Body of pancreas (tissue), 4 donors: ENCODE results near the gene EHMT1. TPM values are rescaled to one million over a fixed set of nuclear protein-coding genes. Genes with fewer than 3 reads are reported as not detected.

Experiments
- ATAC-seq: fragments of 150-250 bp; one replicate; pipeline ENCODE4 v1.9.1; 2016
- DNase-seq, 4 donors: peaks; one replicate each; pipeline ENCODE4 v3.0.0-alpha.2; 2019
- H3K27ac ChIP-seq, 4 donors: fragments of 200-600 bp; sonication (generic); 1 replicate in 3 of 4; 2 replicates in 1 of 4; pipeline versions ENCODE4 v1.5.1 to v1.6.1; 2016 to 2019; ENCODE audit warnings: mild to moderate bottlenecking in 1 of 4, mixed read lengths in 1 of 4, moderate library complexity in 1 of 4
- H3K27me3 ChIP-seq, 2 donors: fragments of 200-600 bp; sonication (generic); one replicate each; pipeline ENCODE4 v1.6.0; 2016; ENCODE audit warnings: mild to moderate bottlenecking in 1 of 2
- H3K36me3 ChIP-seq, 2 donors: fragments of 200-600 bp; sonication (generic); replicated peaks in 1 of 2; 2 replicates each; pipeline ENCODE4 v1.5.1; 2016; ENCODE audit warnings: low read depth in 2 of 2; ENCODE audit not compliant: insufficient read depth in 1 of 2
- H3K4me1 ChIP-seq: fragments of 200-600 bp; sonication (generic); one replicate; pipeline ENCODE4 v1.6.0; 2016
- H3K4me3 ChIP-seq, 2 donors: fragments of 200-600 bp; sonication (generic); 1 replicate in 1 of 2; 2 replicates in 1 of 2; pipeline ENCODE4 v1.5.1; 2016 to 2019
- H3K9me3 ChIP-seq, 3 donors: fragments of 200-600 bp; sonication (generic); 1 replicate in 2 of 3; 2 replicates in 1 of 3; pipeline ENCODE4 v1.5.1; 2016
- POLR2A ChIP-seq, 3 donors: fragments of 450-650 bp; IDR thresholded peaks; one replicate each; pipeline ENCODE4 v1.6.1; 2016; ENCODE audit warnings: antibody characterized with exemption in 3 of 3, mild to moderate bottlenecking in 2 of 3
- WGBS, 2 donors: methylation state at CpG; one replicate each; pipeline ENCODE4 v1.1.5; 2017; 5-methylcytosine and 5-hydroxymethylcytosine counted together
- intact Hi-C: fragments of 100-400 bp; cut with DNase I; formaldehyde crosslinking; loops from one replicate; pipeline ENCODE4 v1.15.1; 2023
- total RNA-seq, 2 donors: library from RNA; depleted of rRNA; stranded (reverse); fragments of >200 nt; gene quantifications; one replicate each; pipeline ENCODE4 v1.1.0, GENCODE V29; 2016
- TF ChIP-seq, protein P1 (sequence below), 7 experiments: fragments of 450-650 bp in 4 of 7; fragments of 200-600 bp in 3 of 7; sonication (generic) in 3 of 7; IDR thresholded peaks; one replicate each; pipeline ENCODE4 v1.5.1; 2016 to 2019; ENCODE audit warnings: antibody characterized with exemption in 7 of 7

EHMT1 gene
- total RNA-seq, 2 donors from 2014 or later, result 41.0 to 65.9 TPM

DNA sequence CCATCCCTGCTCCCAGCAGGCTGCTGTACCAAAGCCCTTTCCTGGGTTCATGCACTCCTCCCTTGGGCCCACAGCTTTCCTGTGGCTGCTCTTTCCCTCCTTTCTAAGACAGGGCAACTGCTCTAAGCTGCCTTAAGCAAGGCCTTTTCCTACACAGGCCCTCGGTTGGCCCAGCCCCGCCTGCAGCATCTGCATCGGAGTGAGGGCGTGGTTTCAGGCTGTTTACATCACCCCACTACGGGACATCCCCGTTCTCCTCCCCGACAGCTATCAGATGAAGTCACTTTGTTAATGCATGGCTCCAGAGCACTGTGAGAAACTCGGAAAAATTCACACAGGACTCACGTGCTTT, 43.5 kb upstream of the EHMT1 start:
- no peak for DNase-seq
- TF ChIP-seq POLR2A (IDR thresholded peaks at IDR 0.05), result no peak
- TF ChIP-seq, protein P1, sequence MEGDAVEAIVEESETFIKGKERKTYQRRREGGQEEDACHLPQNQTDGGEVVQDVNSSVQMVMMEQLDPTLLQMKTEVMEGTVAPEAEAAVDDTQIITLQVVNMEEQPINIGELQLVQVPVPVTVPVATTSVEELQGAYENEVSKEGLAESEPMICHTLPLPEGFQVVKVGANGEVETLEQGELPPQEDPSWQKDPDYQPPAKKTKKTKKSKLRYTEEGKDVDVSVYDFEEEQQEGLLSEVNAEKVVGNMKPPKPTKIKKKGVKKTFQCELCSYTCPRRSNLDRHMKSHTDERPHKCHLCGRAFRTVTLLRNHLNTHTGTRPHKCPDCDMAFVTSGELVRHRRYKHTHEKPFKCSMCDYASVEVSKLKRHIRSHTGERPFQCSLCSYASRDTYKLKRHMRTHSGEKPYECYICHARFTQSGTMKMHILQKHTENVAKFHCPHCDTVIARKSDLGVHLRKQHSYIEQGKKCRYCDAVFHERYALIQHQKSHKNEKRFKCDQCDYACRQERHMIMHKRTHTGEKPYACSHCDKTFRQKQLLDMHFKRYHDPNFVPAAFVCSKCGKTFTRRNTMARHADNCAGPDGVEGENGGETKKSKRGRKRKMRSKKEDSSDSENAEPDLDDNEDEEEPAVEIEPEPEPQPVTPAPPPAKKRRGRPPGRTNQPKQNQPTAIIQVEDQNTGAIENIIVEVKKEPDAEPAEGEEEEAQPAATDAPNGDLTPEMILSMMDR (IDR thresholded peaks at IDR 0.05), result no peak
- no peak for ATAC-seq
- Histone ChIP-seq H3K4me1 (peaks cover 30% of the 10 kb centered on the region), H3K27ac (no peak overlapping the region), H3K27me3 (no peaks in the 10 kb centered on the region), H3K36me3 (peaks cover 7 to 13% of the 10 kb centered on the region in 2 donors), H3K4me3 (no peak overlapping the region), H3K9me3 (no peaks in the 10 kb centered on the region)
- 68 to 72% methylated on average over 9 of the region's 9 CpGs for WGBS, 2 donors
- intact Hi-C loops, result no loop called here

DNA sequence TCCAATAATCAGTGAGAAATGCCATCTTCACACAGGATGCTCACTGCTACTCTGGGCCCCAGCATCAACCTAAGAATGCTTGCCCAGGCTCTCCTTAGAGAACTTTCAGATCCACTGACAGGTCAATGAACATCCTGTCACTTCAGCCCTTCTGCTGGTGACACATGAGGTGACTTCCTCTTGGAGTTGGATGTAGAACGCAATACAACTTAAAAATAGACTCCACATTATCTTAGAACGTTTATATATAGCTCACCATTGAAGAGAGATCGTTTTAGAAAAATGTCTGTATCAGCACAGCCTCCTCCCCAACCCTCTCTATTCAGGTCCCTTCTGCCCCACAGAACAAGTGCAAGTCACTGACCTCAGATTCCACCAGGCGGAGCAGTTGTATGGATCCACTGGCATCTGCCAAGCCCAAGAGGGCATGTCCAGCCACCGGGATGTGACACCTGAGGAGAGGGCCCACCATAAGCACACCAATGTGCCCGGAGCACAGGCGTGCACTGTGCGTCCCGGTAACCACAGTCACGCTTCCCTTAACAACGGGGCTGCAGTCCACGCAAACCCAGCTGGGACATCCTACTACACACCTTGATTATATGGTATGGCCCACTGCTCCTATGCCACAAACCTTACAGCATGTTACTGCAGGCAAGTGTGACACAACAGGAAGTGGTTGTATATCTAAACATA, 42.9 kb upstream of the EHMT1 start:
- Histone ChIP-seq H3K27me3 (no peaks in the 10 kb centered on the region), H3K36me3 (peaks cover 7 to 13% of the 10 kb centered on the region in 2 donors), H3K4me3 (no peak overlapping the region), H3K9me3 (no peaks in the 10 kb centered on the region), H3K4me1 (peaks cover 30% of the 10 kb centered on the region), H3K27ac (no peak overlapping the region)
- 53 to 74% methylated on average over 4 to 12 of the region's 12 CpGs for WGBS, 2 donors
- TF ChIP-seq, protein P1 (IDR thresholded peaks at IDR 0.05), result no peak
- no peak for TF ChIP-seq POLR2A (IDR thresholded peaks at IDR 0.05)
- intact Hi-C loops, result no loop called here
- DNase-seq (no peak), ATAC-seq (no peak)

DNA sequence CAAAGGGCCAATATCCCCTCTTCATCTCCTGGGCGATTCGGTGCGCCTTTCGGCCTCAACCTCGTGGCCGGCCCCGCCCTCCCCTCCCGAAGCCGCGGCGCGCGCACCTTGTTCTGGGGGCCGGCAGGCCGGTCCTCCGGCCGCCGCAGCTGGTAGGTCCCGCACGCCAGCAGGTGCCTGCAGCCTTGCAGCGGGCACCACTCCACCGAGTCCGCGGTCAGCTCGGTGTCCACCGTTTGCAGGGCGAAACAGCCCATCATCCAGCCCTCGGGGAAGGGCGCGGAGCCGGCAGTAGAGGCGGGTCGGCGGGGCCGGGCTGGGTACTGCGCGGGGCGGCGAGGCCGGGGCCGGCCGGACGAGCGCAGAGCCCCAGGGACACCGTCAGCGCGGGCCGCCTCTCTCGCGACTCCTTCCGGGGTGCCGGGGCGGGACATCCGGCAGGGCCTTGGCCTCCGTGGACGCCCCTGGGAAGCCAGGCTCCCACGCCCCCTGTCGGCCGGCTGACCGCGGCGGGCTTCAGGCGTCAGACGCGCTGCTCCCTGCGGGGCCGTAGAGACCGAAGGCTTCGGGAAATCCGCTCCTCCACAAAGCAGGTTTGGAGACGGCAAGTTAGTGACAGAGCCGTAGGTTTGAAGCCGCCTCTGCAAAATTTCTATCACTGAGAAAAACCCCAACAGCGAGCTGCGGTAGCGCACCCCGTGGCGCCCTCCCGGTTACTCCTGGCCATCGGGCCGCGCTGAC, 40.1 kb upstream of the EHMT1 start, which contains the start of gene DPH7:
DPH7 (minus strand) TSS at position 408 of the 741 bp plus-strand sequence; CDS start at position 260, 148 bp downstream.
- Histone ChIP-seq H3K27me3 (no peaks in the 10 kb centered on the region), H3K9me3 (no peaks in the 10 kb centered on the region), H3K4me3 (peak within 1 kb of the TSS; percentile 78 to 99), H3K4me1 (peaks cover 30% of the 10 kb centered on the region), H3K36me3 (peaks cover 0 to 9% of the 10 kb centered on the region in 2 donors), H3K27ac (peak within 1 kb of the TSS; percentile 64 to 93 (median 76))
- intact Hi-C loops, result no loop called here
- DNase-seq (peak; percentile 94 to 97 (median 96)), ATAC-seq (peak; percentile 97)
- 1 to 12% methylated on average over 18 to 62 of the region's 82 CpGs for WGBS, 2 donors
- TF ChIP-seq, protein P1 (IDR thresholded peaks at IDR 0.05), result peak; percentile 88 to 98 (median 94)
- peak; percentile 74 to 81 (median 77) for TF ChIP-seq POLR2A (IDR thresholded peaks at IDR 0.05)

DNA sequence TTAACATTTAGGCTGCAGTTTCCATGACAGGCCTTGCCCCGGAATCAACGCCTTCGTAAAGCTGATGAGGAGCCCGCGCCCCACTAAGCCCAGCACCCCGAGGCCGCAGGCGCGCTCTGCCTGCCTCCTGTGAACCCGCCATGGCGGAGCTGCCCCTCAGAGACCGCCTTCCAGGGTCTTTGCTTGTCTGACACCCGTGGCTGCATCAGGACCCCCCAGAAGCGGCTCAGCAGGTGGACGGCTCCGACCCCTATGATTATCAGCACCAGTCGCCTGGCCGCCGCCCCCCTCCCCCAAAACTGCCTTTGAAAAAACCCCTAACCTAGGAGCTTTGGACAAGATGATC, 39.6 kb upstream of the EHMT1 start:
- H3K4me1 ChIP-seq, result peaks cover 30% of the 10 kb centered on the region
- H3K27ac ChIP-seq, result peak overlapping the region in 3 of 4 donors; percentile 18 to 93 (median 87)
- TF ChIP-seq, protein P1 (IDR thresholded peaks at IDR 0.05), result no peak
- TF ChIP-seq POLR2A (IDR thresholded peaks at IDR 0.05), result no peak
- H3K4me3 ChIP-seq, result no peak overlapping the region
- intact Hi-C loops, result no loop called here
- ATAC-seq (no peak), DNase-seq (no peak)
- no peaks in the 10 kb centered on the region for H3K9me3 ChIP-seq
- peaks cover 0 to 5% of the 10 kb centered on the region in 2 donors for H3K36me3 ChIP-seq
- H3K27me3 ChIP-seq, result no peaks in the 10 kb centered on the region
- WGBS, 2 donors, result 43 to 53% methylated on average over 9 to 19 of the region's 19 CpGs
